NCI-H1436 treated with DMSO at 0.1 percent for 48 hours (cell line): ENCODE measurements around the gene OSBPL3.

Experiments
- DNase-seq: peaks from one replicate; lab custom pipeline; 2025; lab: John Stamatoyannopoulos, UW

Gene OSBPL3

DNA sequence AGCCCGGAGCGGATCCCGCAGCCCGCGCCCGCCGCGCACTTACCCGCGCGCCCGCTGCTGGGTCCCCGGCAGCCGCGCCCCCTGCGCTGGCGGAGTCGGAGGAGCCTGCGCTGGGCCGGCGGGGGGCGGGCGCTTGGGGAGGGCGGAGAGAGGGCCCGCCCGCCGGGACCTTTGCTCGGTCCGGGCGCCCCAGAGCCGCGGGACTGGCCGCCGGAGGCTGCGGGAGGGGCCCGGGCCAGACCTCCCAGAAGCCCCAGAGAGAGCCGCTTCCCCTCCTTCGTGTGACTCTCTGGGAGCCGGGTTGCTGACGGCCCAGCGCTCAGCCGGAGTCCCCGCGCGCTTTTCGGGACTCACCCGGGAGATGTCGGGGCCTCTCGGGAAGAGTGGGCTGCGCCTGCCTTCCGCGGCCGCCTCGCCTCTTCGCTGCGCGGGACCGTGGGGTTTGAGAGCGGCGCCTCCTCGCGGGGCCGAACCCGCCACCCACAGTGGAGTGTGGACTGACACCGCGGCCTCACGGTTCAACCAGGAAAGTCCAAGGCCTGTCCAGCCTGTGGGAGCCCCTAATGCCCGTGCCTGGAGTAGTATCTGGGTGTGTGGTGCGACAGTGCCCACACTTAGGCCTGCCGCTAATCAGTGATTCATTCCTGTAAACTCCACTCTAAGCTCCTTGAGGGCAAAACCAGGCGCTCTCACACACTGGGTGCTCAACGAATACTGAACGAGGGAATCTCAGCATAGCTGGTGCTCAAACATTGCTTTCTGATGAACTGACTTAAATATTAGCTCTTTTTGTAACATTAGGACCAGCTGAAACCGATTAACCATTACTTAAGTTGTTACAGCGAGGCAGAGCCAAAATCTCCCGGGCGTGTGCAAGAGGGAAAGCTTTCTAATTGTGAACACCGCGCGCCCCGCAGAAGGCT is 222.4 kb downstream of the OSBPL3 start, which contains the start of gene GSDME:
Gene GSDME (minus strand): TSS at position 112 of the 923 bp plus-strand sequence. CDS start 7,690 bp downstream, outside the sequence.
- no peak for DNase-seq

DNA sequence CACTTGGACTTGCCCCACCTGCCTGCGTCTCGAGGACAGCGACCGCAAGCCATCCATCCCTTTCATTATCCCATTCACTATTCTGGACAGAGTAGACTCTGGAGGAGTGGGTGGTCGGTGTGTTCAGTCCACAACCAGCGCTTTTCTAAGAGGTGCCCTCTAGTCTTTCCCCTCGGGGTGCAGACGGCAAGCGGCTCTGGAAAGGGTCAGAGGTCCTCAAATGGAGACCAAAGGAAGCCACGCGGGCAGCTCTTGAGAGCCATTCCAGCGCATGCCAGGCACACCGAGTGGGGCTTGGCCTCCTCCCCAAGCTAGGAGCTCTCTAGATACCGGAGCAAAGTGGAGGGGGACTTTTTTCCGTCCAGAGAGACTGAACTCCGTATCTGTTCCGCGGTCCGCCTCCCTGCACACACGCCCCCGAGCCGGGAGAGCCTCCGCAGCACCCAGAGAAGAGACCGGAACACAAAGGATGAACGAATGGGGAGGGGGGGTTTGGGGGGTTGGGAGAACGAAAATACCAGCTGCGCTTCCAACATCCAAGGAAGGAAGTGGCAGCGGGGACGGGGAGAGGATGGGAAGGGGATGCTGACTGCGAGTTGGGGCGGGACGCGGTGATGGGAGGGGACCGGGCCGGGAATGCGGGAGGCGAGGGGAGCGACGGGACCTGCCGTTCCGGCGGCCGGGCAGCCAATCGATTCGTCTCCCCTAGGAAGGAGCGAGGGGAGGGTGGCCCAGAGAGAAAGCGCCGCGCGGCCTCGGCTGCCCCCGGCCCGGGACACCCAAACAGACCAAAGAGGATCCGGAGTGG is 223.2 kb downstream of the OSBPL3 start:
- DNase-seq: no peak

DNA sequence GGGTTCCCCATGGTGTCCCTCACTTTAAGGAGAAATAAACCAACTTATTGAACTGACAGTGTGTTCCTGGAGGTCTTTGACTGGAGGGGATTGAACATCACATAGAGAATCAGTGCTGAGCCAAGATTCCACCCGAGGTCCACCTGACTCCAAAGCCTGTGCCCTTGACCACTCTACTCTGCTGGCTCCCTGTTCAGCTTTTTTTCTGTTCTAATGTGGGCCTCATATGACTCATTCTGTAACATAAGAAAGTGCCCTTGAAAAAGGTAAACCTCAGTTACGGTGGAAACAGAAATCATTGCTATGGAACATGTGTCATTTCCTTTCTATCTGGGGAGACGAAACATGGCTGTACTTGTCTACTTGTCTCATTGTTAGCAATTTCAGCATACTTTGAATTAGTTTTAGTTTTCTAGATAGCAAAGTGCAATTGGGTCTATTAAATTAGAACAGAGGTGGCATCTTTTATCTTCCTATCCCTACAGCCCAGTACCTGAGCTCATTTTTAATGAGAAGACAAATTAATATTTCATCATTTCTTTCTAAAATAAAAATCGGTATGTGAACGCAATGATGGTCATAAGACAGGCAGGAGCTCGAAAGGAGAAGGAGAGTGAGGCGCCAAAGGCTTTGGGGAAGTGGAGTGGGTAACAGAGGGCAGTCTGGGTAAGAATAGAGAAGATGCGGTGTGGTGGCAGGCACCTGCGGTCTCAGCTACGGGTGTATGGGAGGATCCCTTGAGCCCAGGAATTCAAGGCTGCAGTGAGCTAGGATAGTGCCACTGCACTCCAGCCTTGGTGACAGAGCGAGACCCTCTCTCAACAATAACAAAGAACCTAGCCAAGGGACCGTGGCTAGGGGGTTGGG is 224.2 kb downstream of the OSBPL3 start:
- DNase-seq: no peak

GRCh38 chr7:24754906-24755506 is 225.0 kb downstream of the OSBPL3 start:
- DNase-seq: no peak

DNA sequence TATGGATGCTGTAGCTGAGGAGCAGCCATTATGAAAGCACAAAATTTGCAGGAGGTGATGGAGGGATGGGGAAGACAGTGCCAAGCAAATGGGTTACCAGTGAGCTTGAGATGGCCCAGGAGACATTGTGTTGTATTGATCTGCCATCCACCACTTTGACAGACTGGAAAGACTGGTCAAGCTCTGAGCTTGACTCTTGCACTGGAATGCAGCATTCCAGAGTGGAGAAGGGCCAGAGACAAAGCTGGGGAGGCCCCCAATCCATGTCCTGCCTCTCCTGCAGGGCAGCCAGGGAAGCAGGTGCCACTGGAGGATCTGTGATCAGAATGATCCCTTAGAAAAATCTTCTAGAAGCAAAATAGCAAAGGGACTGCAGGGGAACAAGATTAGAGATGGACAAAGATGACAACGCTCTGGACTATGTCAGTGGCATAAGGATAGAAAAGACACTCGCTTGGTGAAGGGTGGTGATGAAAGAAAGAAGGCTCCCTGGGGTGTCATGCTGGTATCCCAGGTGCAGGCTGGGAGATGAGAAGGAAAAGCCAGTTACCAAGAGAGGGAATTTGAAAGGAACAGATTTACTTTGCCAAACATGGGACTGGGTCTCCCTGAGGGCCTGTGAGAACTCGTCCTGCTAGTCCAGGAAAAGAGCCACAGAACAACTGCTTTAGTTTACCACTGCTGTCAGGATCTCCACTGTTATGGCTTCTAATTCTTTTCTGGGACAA is 227.7 kb downstream of the OSBPL3 start:
- no peak for DNase-seq

GRCh38 chr7:24751484-24751883 is 228.5 kb downstream of the OSBPL3 start:
- no peak for DNase-seq

DNA sequence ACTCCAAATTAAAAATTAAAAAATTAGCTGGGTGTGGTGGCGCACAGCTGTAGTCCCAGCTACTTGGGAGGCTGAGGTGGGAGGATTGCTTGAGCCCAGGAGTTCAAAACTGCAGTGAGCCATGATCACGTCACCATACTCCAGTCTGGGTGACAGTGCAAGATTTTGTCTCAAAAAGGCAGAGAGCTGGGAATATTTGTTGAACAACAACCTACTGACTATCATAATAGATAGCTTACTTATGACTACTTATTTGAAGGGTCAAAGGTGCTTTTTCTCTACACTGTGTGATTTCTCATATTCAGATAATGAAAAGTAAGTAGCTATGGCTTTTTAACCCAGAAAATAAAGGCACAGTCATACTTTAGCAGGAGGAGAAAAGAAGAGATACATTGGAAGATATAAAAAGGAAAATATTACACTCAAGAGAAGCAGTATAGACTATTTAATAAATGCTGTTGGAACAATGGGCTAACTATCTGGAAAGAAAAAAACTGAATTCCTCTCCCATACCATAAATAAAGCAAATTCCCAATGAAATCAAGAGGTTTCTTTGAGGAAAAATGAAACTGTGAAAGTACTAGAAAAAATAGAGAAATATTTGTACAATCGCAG is 229.4 kb downstream of the OSBPL3 start:
- DNase-seq: no peak

DNA sequence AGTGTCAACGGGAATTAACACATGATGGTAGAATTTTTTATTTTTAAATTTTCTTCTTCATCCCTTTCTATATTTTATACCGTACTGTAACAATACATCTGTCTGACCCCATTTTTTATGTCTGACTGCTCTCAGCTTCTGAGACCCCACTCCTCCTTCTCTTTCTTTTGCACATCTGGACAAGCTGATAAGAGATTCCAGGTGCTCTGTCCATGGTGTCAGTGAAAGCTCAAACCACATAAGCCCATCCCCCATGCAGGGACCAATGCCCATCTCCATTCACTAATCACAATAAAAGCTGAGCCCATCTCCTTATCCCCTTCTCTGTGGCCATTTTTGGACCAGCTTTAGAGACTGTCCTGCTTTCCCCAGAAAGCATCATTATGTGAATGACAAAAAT is 231.5 kb downstream of the OSBPL3 start:
- DNase-seq: no peak
